Sigmoid colon (tissue), 4 donors: ENCODE results near the gene OTUD3.

Source experiments
- CTCF ChIP-seq, 4 experiments: fragments of 450-650 bp in 3 of 4; fragments of 200-600 bp in 1 of 4; IDR thresholded peaks; one replicate each; pipeline ENCODE4 v1.5.1; 2016 to 2019; ENCODE audit warnings: antibody characterized with exemption in 4 of 4, mild to moderate bottlenecking in 3 of 4, moderate library complexity in 2 of 4
- EP300 ChIP-seq, 4 donors: sonication (generic); formaldehyde crosslinking; IDR thresholded peaks; one replicate each; pipeline ENCODE4 v1.6.1; 2017; ENCODE audit warnings: antibody characterized with exemption in 4 of 4
- POLR2A ChIP-seq, 2 donors: fragments of 450-650 bp; IDR thresholded peaks; one replicate each; pipeline ENCODE4 v1.6.1; 2016; ENCODE audit warnings: antibody characterized with exemption in 2 of 2, mild to moderate bottlenecking in 2 of 2, moderate library complexity in 2 of 2
- POLR2AphosphoS5 ChIP-seq, 4 donors: sonication (generic); formaldehyde crosslinking; IDR thresholded peaks; one replicate each; pipeline ENCODE4 v1.6.1; 2017; ENCODE audit warnings: antibody characterized with exemption in 4 of 4

DNA sequence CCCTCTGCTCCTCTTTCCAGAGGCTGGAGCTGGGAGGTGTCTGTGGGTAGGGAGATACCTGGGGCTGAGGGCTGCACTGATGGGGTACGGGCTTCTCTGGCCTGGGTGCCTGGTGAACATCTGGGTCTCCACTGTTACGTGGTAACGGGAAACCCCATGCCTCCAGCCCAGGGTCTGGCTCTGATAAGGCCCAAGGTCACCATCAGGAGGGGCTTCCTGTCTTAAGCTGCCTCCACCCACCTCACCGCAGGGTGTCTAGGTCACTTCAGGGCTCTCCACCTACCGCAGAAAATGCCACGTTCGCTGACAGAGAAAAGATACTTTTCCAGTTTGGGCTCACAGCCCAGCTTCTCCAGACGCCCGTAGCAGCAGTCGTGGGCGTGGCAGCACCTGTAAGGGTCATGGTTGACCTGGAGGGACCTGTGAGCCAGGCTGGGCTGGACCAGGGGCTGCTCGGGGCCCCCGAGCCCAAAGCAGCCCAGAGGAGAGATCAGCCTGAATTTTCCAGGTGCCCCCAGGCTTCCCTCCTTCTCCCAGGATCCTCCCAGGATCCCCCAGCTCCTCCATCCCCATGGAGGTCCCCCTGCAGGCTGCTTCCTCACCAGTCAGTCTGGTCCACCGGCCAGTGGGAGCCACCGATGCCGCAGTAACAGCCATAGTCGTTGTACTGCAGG lies 40.0 kb downstream of the OTUD3 start:
- TF ChIP-seq CTCF (IDR thresholded peaks at IDR 0.05) (no peak), POLR2A (IDR thresholded peaks at IDR 0.05) (no peak), EP300 (IDR thresholded peaks at IDR 0.05) (no peak), POLR2AphosphoS5 (IDR thresholded peaks at IDR 0.05) (no peak)
